Uterus (tissue), 4 donors: ENCODE results near the gene CDH13. TPM values are rescaled to one million over a fixed set of nuclear protein-coding genes. Genes with fewer than 3 reads are reported as not detected.

Experiments
- DNase-seq, 2 donors: peaks; one replicate each; pipeline ENCODE4 v3.0.0-alpha.2; 2019 to 2020
- H3K27ac ChIP-seq, 2 donors: fragments of 200-600 bp; sonication (generic); 1 replicate in 1 of 2; 2 replicates in 1 of 2; pipeline ENCODE4 v1.5.1; 2016 to 2018
- H3K27me3 ChIP-seq, 2 donors: fragments of 200-600 bp; sonication (generic); one replicate each; pipeline ENCODE4 v1.5.1; 2018 to 2019; ENCODE audit warnings: control low read depth in 1 of 2
- H3K36me3 ChIP-seq, 2 donors: fragments of 200-600 bp; sonication (generic); one replicate each; pipeline ENCODE4 v1.5.1; 2019; ENCODE audit warnings: control low read depth in 1 of 2
- H3K4me1 ChIP-seq, 2 donors: fragments of 200-600 bp; sonication (generic); one replicate each; pipeline ENCODE4 v1.5.1; 2018 to 2019; ENCODE audit warnings: control low read depth in 1 of 2
- H3K4me3 ChIP-seq, 2 donors: fragments of 200-600 bp; sonication (generic); 1 replicate in 1 of 2; 2 replicates in 1 of 2; pipeline ENCODE4 v1.5.1; 2018 to 2019; ENCODE audit warnings: mild to moderate bottlenecking in 1 of 2
- H3K9me3 ChIP-seq, 2 donors: fragments of 200-600 bp; sonication (generic); one replicate each; pipeline ENCODE4 v1.5.1; 2019; ENCODE audit warnings: control low read depth in 1 of 2
- CTCF ChIP-seq, 4 experiments: fragments of 200-600 bp in 2 of 4; fragments of 450-650 bp in 2 of 4; sonication (generic) in 2 of 4; IDR thresholded peaks; one replicate each; pipeline ENCODE4 v1.5.1; 2016 to 2019; ENCODE audit warnings: antibody characterized with exemption in 4 of 4, mild to moderate bottlenecking in 2 of 4, moderate library complexity in 1 of 4
- POLR2A ChIP-seq, 2 donors: fragments of 450-650 bp; IDR thresholded peaks; one replicate each; pipeline ENCODE4 v1.6.1; 2016; ENCODE audit warnings: antibody characterized with exemption in 2 of 2, mild to moderate bottlenecking in 1 of 2, moderate library complexity in 1 of 2
- intact Hi-C: fragments of 100-400 bp; cut with DNase I; formaldehyde crosslinking; loops from one replicate; pipeline ENCODE4 v1.15.1; 2023; ENCODE audit warnings: low total_unique reads
- total RNA-seq, 4 donors: library from RNA; depleted of rRNA in 3 of 4; stranded (reverse); fragments of >200 nt in 3 of 4; gene quantifications; one replicate each; pipeline versions ENCODE4 v1.1.0 to v1.2.4, GENCODE V29; 2014 to 2023
- donor health status: DM: yes; HTN: yes; CAD: no.

Gene CDH13
- total RNA-seq, 4 donors from 2014 or later, result 49.1 to 99.4 (median 82.7) TPM

GRCh38 chr16:82963653-82964052, 336.9 kb downstream of the CDH13 start:
- Histone ChIP-seq H3K4me3 (no peak overlapping the region), H3K4me1 (no peaks in the 10 kb centered on the region), H3K9me3 (no peaks in the 10 kb centered on the region), H3K27me3 (no peaks in the 10 kb centered on the region), H3K27ac (no peak overlapping the region), H3K36me3 (no peaks in the 10 kb centered on the region)
- intact Hi-C loops, result no loop called here
- no peak for DNase-seq
- TF ChIP-seq POLR2A (IDR thresholded peaks at IDR 0.05) (no peak), CTCF (IDR thresholded peaks at IDR 0.05) (no peak)

GRCh38 chr16:82965808-82966207, 339.0 kb downstream of the CDH13 start:
- Histone ChIP-seq H3K9me3 (no peaks in the 10 kb centered on the region), H3K27me3 (no peaks in the 10 kb centered on the region), H3K4me1 (no peaks in the 10 kb centered on the region), H3K27ac (no peak overlapping the region), H3K36me3 (no peaks in the 10 kb centered on the region), H3K4me3 (no peak overlapping the region)
- TF ChIP-seq CTCF (IDR thresholded peaks at IDR 0.05) (no peak), POLR2A (IDR thresholded peaks at IDR 0.05) (no peak)
- intact Hi-C loops, result no loop called here
- no peak for DNase-seq

- no peak for DNase-seq
- Histone ChIP-seq H3K36me3 (no peaks in the 10 kb centered on the region), H3K9me3 (no peaks in the 10 kb centered on the region), H3K27ac (no peak overlapping the region), H3K4me1 (no peaks in the 10 kb centered on the region), H3K4me3 (no peak overlapping the region), H3K27me3 (no peaks in the 10 kb centered on the region)
- TF ChIP-seq CTCF (IDR thresholded peaks at IDR 0.05), result no peak
- TF ChIP-seq POLR2A (IDR thresholded peaks at IDR 0.05), result no peak
- intact Hi-C loops, result no loop called here
Observed at GRCh38 chr16:82967424-82967823, 340.7 kb downstream of the CDH13 start.

- H3K4me3 ChIP-seq, result no peak overlapping the region
- intact Hi-C loops, result no loop called here
Observed at GRCh38 chr16:82971126-82971525, 344.4 kb downstream of the CDH13 start.

DNA sequence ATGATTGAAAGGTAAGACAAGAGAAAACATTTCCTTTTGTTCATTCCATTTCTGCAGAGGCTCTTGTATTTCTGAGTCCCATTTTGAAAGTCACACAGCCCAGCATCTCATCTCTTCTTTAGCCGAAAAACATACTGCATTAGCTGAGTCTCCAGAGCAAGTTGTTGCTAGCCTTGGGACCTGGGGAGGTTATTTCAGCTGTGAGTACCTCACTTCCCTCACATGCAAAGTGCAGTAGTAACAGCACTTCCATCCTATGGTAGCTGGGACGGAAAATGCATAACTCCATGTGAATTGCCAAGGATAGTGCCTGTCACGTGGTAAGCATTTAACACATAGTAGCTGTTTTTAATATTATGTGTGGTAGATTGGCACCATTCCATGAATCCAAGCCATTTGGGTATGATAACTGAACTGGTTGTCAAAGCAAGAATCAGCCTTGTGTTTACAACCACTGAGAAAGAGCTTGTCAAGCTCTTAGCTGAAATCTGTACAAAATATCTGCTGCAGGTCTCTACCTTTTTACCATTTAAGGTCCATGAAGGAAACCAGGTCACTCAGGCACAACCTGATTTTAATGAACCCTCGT, 345.7 kb downstream of the CDH13 start:
- no peak overlapping the region for H3K27ac ChIP-seq
- no peaks in the 10 kb centered on the region for H3K9me3 ChIP-seq
- TF ChIP-seq CTCF (IDR thresholded peaks at IDR 0.05) (no peak), POLR2A (IDR thresholded peaks at IDR 0.05) (no peak)
- no peak for DNase-seq
- H3K36me3 ChIP-seq, result no peaks in the 10 kb centered on the region
- intact Hi-C loops, result no loop called here
- no peaks in the 10 kb centered on the region for H3K27me3 ChIP-seq
- H3K4me1 ChIP-seq, result no peaks in the 10 kb centered on the region
- H3K4me3 ChIP-seq, result no peak overlapping the region

More at GRCh38 chr16:82971126-82971525, 344.4 kb downstream of the CDH13 start:
- H3K4me1 ChIP-seq, result no peaks in the 10 kb centered on the region
- no peak for DNase-seq
- TF ChIP-seq CTCF (IDR thresholded peaks at IDR 0.05) (no peak), POLR2A (IDR thresholded peaks at IDR 0.05) (no peak)
- H3K9me3 ChIP-seq, result no peaks in the 10 kb centered on the region
- no peaks in the 10 kb centered on the region for H3K36me3 ChIP-seq
- H3K27me3 ChIP-seq, result no peaks in the 10 kb centered on the region
- no peak overlapping the region for H3K27ac ChIP-seq
